Uterus (tissue), 2 donors: Measurements from ENCODE around the gene ZNF629.

ENCODE experiments used
- POLR2A ChIP-seq, 2 donors: fragments of 450-650 bp; IDR thresholded peaks; one replicate each; pipeline ENCODE4 v1.6.1; 2016; ENCODE audit warnings: antibody characterized with exemption in 2 of 2, mild to moderate bottlenecking in 1 of 2, moderate library complexity in 1 of 2
- TF ChIP-seq, protein P1 (sequence below), 4 experiments: fragments of 200-600 bp in 2 of 4; fragments of 450-650 bp in 2 of 4; sonication (generic) in 2 of 4; IDR thresholded peaks; one replicate each; pipeline ENCODE4 v1.5.1; 2016 to 2019; ENCODE audit warnings: antibody characterized with exemption in 4 of 4, mild to moderate bottlenecking in 2 of 4, moderate library complexity in 1 of 4

DNA sequence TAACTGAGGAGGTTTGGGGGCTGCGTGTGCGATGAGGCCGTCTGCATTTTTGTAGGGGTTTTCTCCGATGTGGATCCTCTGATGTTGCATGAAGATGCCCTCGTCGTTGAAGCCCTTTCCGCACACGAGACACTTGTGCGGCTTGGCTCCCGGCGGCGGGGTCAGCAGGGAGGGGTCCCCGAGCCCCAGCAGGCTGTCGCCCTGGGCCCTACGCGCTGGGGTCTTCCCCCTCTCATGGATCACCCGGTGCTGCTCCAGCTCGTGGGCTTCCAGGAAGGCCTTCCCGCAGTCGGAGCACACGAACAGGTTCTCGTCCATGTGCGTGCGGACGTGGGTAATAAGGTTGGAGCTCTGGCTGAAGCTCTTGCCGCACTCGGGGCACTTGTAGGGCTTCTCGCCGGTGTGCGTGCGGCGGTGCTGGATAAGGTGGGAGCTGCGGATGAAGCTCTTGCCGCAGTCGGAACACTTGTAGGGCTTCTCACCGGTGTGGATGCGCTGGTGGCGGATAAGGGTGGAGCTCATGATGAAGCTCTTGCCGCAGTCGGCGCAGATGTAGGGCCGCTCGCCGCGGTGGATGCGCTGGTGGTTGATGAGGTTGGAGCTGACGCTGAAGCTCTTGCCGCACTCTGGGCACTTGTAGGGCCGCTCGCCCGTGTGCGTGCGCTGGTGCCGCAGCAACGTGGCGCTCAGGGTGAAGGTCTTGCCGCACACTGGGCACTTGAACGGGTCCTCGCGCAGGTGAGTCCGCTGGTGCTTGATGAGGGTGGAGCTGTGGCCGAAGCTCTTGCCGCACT, 4.3 kb downstream of the ZNF629 start:
- TF ChIP-seq, protein P1, sequence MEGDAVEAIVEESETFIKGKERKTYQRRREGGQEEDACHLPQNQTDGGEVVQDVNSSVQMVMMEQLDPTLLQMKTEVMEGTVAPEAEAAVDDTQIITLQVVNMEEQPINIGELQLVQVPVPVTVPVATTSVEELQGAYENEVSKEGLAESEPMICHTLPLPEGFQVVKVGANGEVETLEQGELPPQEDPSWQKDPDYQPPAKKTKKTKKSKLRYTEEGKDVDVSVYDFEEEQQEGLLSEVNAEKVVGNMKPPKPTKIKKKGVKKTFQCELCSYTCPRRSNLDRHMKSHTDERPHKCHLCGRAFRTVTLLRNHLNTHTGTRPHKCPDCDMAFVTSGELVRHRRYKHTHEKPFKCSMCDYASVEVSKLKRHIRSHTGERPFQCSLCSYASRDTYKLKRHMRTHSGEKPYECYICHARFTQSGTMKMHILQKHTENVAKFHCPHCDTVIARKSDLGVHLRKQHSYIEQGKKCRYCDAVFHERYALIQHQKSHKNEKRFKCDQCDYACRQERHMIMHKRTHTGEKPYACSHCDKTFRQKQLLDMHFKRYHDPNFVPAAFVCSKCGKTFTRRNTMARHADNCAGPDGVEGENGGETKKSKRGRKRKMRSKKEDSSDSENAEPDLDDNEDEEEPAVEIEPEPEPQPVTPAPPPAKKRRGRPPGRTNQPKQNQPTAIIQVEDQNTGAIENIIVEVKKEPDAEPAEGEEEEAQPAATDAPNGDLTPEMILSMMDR (IDR thresholded peaks at IDR 0.05) = no peak
- TF ChIP-seq POLR2A (IDR thresholded peaks at IDR 0.05) = no peak
